Vagina (tissue), 2 donors: ENCODE results near the gene N4BP2. TPM values are rescaled to one million over a fixed set of nuclear protein-coding genes. Genes with fewer than 3 reads are reported as not detected.

ENCODE experiments used
- DNase-seq, 2 donors: peaks; one replicate each; pipeline ENCODE4 v3.0.0-alpha.2; 2017; ENCODE audit errors: extremely low spot score in 2 of 2
- H3K27ac ChIP-seq: fragments of 200-600 bp; sonication (generic); one replicate; pipeline ENCODE4 v1.5.1; 2019
- H3K27me3 ChIP-seq: fragments of 200-600 bp; sonication (generic); one replicate; pipeline ENCODE4 v1.5.1; 2019
- H3K36me3 ChIP-seq, 2 donors: fragments of 200-600 bp; sonication (generic); one replicate each; pipeline ENCODE4 v1.5.1; 2017 to 2019
- H3K4me1 ChIP-seq: fragments of 200-600 bp; sonication (generic); one replicate; pipeline ENCODE4 v1.5.1; 2019
- H3K4me3 ChIP-seq, 2 donors: fragments of 200-600 bp; sonication (generic); 1 replicate in 1 of 2; 2 replicates in 1 of 2; pipeline ENCODE4 v1.5.1; 2016 to 2019
- H3K9me3 ChIP-seq: fragments of 200-600 bp; sonication (generic); one replicate; pipeline ENCODE4 v1.5.1; 2019
- CTCF ChIP-seq, 3 experiments: fragments of 450-650 bp in 2 of 3; fragments of 200-600 bp in 1 of 3; sonication (generic) in 1 of 3; IDR thresholded peaks; one replicate each; pipeline ENCODE4 v1.5.1; 2017 to 2019; ENCODE audit warnings: antibody characterized with exemption in 3 of 3, mild to moderate bottlenecking in 2 of 3, moderate library complexity in 2 of 3
- POLR2A ChIP-seq, 2 donors: fragments of 450-650 bp; IDR thresholded peaks; one replicate each; pipeline ENCODE4 v1.6.1; 2017; ENCODE audit warnings: antibody characterized with exemption in 2 of 2, mild to moderate bottlenecking in 2 of 2, moderate library complexity in 2 of 2
- POLR2AphosphoS5 ChIP-seq, 2 donors: sonication (generic); formaldehyde crosslinking; IDR thresholded peaks; one replicate each; pipeline ENCODE4 v1.9.0; 2017; ENCODE audit warnings: antibody characterized with exemption in 2 of 2, mild to moderate bottlenecking in 2 of 2, low read depth in 1 of 2; ENCODE audit not compliant: insufficient read depth in 1 of 2
- intact Hi-C: fragments of 100-400 bp; cut with DNase I; formaldehyde crosslinking; loops from one replicate; pipeline ENCODE4 v1.15.1; 2023
- total RNA-seq: library from RNA; depleted of rRNA; stranded (reverse); fragments of >200 nt; gene quantifications from one replicate; pipeline ENCODE4 v1.2.3, GENCODE V29; 2016

The N4BP2 gene
- total RNA-seq, 1 donor from 2014 or later, result 7.4 TPM

DNA sequence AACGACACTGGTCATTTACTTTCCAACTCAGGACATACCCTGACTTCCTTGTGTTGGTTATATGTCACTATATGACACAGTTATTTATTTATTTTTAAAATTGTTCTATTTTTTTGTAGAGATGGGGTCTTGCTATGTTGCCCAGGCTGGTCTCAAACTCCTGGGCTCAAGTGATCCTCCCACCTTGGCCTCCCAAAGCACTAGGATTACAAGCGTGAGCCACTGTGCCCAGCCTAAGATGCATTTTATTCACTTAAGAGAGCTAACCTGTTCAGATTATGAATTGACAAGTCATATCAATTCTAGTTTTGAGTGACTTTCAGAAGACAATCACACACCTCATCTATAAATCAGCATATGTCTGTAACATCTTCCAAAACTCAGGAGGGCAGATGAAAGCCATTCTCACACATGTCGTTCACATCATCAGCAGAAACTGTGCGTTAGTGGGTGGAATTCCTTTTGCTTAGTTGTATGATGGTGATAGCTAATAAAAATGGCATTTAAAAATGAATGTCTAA, 130.8 kb downstream of the N4BP2 start:
- no peak overlapping the region for H3K27ac ChIP-seq
- no peaks in the 10 kb centered on the region for H3K27me3 ChIP-seq
- no peaks in the 10 kb centered on the region for H3K36me3 ChIP-seq
- TF ChIP-seq CTCF (IDR thresholded peaks at IDR 0.05), result no peak
- TF ChIP-seq POLR2AphosphoS5 (IDR thresholded peaks at IDR 0.05; ENCODE audit: insufficient read depth in 1 of 2, low read depth in 1 of 2), result no peak
- no peak for TF ChIP-seq POLR2A (IDR thresholded peaks at IDR 0.05)
- DNase-seq, result no peak
- intact Hi-C loops, result no loop called here
- no peak overlapping the region for H3K4me3 ChIP-seq
- H3K9me3 ChIP-seq, result no peaks in the 10 kb centered on the region
- H3K4me1 ChIP-seq, result no peaks in the 10 kb centered on the region

GRCh38 chr4:40190019-40190418, 133.4 kb downstream of the N4BP2 start:
- TF ChIP-seq CTCF (IDR thresholded peaks at IDR 0.05), result no peak
- TF ChIP-seq POLR2A (IDR thresholded peaks at IDR 0.05), result no peak
- TF ChIP-seq POLR2AphosphoS5 (IDR thresholded peaks at IDR 0.05; ENCODE audit: insufficient read depth in 1 of 2, low read depth in 1 of 2), result no peak
- no peak for DNase-seq
- Histone ChIP-seq H3K36me3 (no peaks in the 10 kb centered on the region), H3K27ac (no peak overlapping the region), H3K4me3 (no peak overlapping the region), H3K27me3 (no peaks in the 10 kb centered on the region), H3K4me1 (no peaks in the 10 kb centered on the region), H3K9me3 (no peaks in the 10 kb centered on the region)
- intact Hi-C loops, result no loop called here

GRCh38 chr4:40190465-40190864, 133.8 kb downstream of the N4BP2 start:
- H3K9me3 ChIP-seq, result no peaks in the 10 kb centered on the region
- no peaks in the 10 kb centered on the region for H3K27me3 ChIP-seq
- intact Hi-C loops, result no loop called here
- no peak overlapping the region for H3K4me3 ChIP-seq
- no peaks in the 10 kb centered on the region for H3K4me1 ChIP-seq
- no peak for DNase-seq
- TF ChIP-seq CTCF (IDR thresholded peaks at IDR 0.05) (no peak), POLR2AphosphoS5 (IDR thresholded peaks at IDR 0.05; ENCODE audit: insufficient read depth in 1 of 2, low read depth in 1 of 2) (no peak), POLR2A (IDR thresholded peaks at IDR 0.05) (no peak)
- H3K27ac ChIP-seq, result peak overlapping the region; percentile 24
- H3K36me3 ChIP-seq, result no peaks in the 10 kb centered on the region

DNA sequence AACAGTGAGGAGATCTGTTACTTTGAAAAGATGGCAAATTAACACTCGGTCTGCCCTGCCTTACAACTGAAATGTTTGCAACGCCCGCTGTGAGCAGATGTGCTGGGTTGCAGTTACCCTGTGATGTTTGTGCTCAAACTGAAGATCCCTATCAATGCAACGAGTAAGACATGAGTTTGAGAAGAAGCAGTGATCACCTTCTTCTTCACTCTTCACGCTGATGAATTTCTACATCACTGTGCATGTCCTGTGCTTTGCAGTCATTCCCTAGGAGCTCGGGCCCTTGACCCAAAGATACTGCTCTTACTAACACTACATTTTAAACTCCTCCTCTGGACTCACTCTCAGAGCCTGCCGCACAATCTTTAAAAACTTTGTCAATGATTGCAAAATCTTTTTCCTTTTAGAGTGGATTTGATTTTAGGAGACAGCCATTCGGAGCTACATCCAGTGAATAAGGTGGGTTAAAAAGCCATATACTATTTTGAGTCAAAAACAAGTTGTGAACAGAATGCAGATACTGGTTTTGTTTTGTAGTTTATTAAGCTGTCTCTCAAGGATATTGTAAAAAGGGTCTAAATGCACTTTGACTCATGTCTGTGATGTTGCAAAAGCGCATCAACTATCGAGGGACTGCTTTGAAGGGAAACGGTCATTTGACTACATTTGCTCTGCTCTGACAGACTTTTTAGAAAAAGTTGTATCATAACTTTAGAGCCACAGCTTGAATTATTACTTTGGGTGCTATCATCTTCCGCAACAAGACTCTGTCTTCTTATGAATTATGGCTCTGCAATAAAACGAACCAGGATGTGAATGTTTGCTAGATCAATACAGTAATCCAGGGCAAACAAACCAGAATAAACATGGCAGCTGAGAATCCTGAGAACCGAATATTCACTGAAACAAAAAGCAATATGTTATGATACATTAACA, 134.5 kb downstream of the N4BP2 start:
- no peaks in the 10 kb centered on the region for H3K4me1 ChIP-seq
- intact Hi-C loops, result no loop called here
- no peak for DNase-seq
- TF ChIP-seq CTCF (IDR thresholded peaks at IDR 0.05) (no peak), POLR2A (IDR thresholded peaks at IDR 0.05) (no peak), POLR2AphosphoS5 (IDR thresholded peaks at IDR 0.05; ENCODE audit: insufficient read depth in 1 of 2, low read depth in 1 of 2) (no peak)
- no peaks in the 10 kb centered on the region for H3K36me3 ChIP-seq
- H3K27ac ChIP-seq, result peak overlapping the region; percentile 24
- H3K9me3 ChIP-seq, result no peaks in the 10 kb centered on the region
- no peaks in the 10 kb centered on the region for H3K27me3 ChIP-seq
- H3K4me3 ChIP-seq, result no peak overlapping the region
